ENCODE results near the gene SCAMP2.
A peak's percentile ranks its signal among the peaks of the same experiment; 100 is the strongest.

The SCAMP2 gene

DNA sequence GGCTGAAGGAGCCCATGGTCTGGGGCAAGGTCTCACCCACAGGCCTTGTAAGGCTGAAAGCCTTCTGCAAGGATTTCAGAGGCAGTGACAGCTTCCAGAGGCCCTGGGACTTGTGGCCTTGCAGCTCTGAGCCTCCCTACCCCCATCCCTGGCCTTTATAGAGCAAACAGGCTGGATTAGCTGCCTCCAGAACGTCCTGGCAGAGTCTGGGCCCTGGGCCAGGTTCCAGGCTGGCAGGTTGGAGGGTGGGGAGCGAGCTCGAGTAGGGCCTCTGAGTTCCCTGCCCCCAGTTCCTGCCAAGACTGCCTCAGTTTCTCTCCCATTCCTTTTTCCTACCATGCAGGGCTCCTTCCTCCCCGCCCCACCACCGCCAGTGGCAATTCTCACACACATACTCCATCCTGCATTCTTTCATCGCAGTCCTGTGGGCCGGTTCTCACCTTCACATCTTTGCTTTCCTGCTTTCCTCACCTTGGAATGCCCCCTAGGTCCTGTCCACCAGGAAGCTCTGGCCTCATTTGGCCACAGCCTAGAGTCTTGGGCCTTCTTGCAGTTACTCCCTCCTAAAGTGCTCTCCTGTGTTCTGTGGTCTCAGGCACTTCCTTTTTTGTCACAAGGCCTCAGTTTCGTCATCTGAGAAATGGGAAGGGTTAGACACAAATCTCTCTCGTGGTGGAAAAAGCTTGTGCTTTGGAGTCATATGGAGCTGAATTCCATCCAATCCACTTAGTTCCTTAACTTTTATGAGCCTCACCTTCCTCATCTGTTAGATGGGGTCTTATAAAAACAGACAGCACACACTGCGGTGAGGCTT lies 57.8 kb downstream of the SCAMP2 start:
- no peak for DNase-seq

DNA sequence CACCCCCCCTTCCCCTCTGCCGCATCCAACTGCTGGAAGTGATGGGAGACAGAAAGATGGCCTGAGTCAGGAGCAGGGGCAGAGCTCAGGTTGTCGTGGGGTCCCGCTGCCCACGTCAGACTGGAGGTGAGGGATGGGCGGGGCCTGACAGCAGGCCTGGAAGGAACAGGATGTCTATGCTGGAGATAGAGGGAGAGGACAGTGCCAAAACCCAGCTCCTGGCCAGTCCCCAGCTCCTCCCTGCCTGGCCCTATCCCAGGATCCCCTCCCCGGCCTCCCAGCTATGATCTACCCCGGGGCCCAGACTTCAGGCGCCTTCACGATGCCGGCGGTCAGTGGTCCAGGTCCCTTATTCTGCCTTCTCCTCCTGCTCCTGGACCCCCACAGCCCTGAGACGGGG lies 60.6 kb downstream of the SCAMP2 start, which contains the start of gene LMAN1L:
TSS of gene LMAN1L (plus strand) at position 303 of the 400 bp plus-strand sequence. CDS start at position 323, 20 bp downstream.
- DNase-seq = no peak

- no peak for DNase-seq
Observed at GRCh38 chr15:74809956-74810355, 63.2 kb downstream of the SCAMP2 start.

GRCh38 chr15:74809242-74809641 lies 63.9 kb downstream of the SCAMP2 start:
- no peak for DNase-seq

GRCh38 chr15:74808840-74809229 lies 64.3 kb downstream of the SCAMP2 start:
- no peak for DNase-seq

DNA sequence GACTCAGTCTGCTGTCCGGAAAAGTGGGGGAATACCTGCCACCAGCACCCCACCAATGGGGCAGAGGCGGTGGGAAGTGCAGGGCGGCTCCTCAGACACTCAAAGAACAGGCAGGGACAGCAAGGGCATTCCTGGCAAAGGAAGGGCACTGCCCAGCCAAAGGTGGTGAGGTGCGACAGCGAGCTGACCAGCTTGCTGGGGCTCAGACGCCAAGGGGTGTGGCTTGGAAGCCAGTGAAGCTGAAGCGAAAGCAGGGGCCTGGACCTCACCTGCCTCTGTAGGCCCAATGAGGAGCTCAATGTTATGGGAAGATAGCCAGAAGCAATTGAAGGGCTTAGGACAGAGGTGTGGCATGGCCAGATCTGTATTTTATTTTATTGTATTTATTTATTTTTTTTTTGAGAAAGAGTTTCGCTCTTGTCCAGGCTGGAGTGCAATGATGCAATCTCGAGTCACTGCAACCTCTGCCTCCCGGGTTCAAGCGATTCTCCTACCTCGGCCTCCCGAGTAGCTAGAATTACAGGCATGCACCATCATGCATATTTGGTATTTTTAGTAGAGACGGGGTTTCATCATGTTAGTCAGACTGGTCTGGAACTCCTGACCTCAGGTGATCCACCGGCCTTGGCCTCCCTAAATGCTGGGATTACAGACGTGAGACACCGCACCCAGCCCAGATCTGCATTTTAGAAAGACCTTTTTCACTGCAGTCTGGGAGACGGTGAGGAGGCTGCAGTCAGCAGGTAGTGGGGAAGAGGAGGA lies 64.9 kb downstream of the SCAMP2 start:
- no peak for DNase-seq

GRCh38 chr15:74807282-74807681 lies 65.9 kb downstream of the SCAMP2 start:
- no peak for DNase-seq

DNA sequence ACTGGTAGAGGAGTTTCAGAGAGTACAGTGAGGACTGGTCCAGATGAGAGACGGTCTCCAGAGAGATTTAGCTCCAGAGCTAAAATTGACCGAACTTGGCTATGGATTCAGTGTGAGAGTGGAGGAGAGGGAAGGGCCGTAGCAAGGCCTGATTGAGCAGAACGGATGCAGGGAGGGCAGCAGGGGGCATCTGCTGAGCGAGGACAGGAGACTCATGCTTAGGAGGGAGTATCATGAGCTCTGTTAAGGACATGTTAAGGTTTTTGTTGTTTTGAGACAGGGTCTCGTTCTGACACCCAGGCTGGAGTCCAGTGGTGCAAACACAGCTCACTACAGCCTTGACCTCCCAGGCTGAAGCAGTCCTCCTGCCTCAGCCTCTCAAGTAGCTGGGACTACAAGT lies 68.2 kb downstream of the SCAMP2 start:
- no peak for DNase-seq

DNA sequence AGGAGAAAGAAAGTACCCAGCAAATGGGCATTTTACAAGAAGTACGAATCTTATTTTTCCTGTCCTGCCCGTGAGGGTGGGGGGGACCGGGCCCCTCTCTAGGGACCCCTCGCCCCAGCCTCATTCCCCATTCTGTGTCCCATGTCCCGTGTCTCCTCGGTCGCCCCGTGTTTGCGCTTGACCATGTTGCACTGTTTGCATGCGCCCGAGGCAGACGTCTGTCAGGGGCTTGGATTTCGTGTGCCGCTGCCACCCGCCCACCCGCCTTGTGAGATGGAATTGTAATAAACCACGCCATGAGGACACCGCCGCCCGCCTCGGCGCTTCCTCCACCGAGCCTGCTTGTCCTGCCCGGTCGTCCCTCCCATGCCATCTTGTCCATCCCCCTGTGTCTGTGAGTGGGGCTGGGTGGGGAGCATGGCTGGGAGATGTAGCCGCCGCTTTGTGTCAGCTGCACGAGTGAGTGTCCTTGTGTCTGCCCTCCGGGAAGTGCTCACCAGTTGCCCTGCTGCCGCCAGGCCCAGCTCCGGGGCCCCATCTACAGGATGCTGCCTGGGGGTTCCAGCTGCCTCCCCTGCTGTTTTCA lies 70.2 kb downstream of the SCAMP2 start:
- DNase-seq = no peak

GRCh38 chr15:74802290-74802689 lies 70.9 kb downstream of the SCAMP2 start:
- DNase-seq = no peak

DNA sequence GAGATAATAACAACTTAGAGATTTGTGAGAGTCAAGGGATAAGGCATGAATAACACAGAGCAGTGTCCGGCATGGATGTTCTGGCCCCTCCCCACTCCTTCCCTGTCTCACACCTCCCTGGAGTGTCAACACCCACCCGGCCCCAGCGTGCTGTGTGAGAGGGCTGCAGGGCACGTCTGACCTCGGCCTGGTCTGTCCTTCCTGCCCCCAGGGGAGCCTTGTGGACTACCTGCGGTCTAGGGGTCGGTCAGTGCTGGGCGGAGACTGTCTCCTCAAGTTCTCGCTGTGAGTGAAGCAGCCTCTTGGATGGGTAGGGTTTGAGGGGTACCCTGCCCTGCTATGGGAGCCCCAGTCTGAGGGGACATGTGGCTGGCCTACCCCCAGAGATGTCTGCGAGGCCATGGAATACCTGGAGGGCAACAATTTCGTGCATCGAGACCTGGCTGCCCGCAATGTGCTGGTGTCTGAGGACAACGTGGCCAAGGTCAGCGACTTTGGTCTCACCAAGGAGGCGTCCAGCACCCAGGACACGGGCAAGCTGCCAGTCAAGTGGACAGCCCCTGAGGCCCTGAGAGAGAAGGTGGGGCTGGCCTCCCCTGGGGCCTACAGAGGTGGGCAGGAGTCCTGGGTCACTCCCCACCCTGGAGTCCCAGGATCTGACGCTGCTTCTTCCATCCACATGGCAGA lies 71.7 kb downstream of the SCAMP2 start:
- no peak for DNase-seq

GRCh38 chr15:74800559-74801094 lies 72.5 kb downstream of the SCAMP2 start:
- no peak for DNase-seq

- peak; percentile 88 for DNase-seq
Observed at GRCh38 chr15:74799856-74800558, 73.2 kb downstream of the SCAMP2 start.

GRCh38 chr15:74799255-74799855 lies 73.8 kb downstream of the SCAMP2 start:
- DNase-seq = no peak

- no peak for DNase-seq
Observed at GRCh38 chr15:74798388-74799254, 74.5 kb downstream of the SCAMP2 start.

GRCh38 chr15:74795966-74796625 lies 77.1 kb downstream of the SCAMP2 start:
- peak; percentile 68 for DNase-seq

- no peak for DNase-seq
Observed at GRCh38 chr15:74794970-74795349, 78.2 kb downstream of the SCAMP2 start.

DNA sequence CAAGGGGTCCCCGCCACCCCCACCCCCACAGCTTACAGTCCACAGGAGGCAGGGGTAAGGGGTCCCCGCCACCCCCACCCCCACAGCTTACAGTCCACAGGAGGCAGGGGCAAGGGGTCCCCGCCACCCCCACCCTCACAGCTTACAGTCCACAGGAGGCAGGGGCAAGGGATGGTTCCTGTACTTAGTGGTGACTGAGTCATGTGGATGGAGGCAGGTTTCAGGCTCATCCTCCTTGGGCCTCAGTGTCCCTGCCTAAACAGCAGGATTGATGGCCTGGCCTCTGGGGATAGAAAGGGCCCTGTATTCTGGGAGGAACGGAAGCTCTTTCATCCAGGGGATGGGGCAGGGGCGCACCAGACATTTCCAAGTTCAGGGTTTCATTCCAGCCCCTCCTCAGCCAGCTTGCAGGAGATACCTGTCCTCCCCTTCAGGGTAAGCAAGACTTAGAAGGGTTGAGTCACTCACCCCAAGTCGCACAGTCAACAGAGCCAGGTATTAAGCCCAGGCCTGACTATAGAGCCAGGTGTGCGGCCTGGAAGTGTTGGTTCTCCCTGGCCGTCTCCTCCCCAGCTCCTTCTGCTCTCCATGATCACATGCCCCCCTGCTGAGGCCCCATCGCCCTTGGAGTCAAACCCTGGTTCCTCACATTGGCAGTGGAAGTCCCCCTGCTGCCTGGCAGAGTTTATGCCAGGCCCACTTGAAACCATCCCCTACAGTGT lies 78.8 kb downstream of the SCAMP2 start:
- no peak for DNase-seq

Measured in stimulated activated CD4-positive, alpha-beta T cell treated with anti-CD3 and anti-CD28 coated beads, Interleukin-15, amount 100 ng/mL, for 24 hours (primary cell).